Measurements from ENCODE around the gene ZNF418. TPM values are rescaled to one million over a fixed set of nuclear protein-coding genes. Genes with fewer than 3 reads are reported as not detected.
A peak's percentile ranks its signal among the peaks of the same experiment; 100 is the strongest.

ZNF418 gene
- total and polyA plus RNA-seq, 2 of the 13 experiments (the other 11 are each of a cell fraction or from before 2014, with no cell fraction given), result 0.07 to 0.27 TPM

GRCh38 chr19:57914531-57914930 lies 20.7 kb downstream of the ZNF418 start (continued):
- peak in 1 of 2 experiments; percentile 55; a peak in 1 of 4 replicates for TF ChIP-seq EP300 (IDR thresholded peaks at IDR 0.05; ENCODE audit: low read depth in 2 of 2, low read length in 2 of 2)
- no peak for TF ChIP-seq EP300 (CRISPR knock-in tag; IDR thresholded peaks at IDR 0.05; ENCODE audit: borderline replicate concordance)
- TF ChIP-seq SAP130 (CRISPR knock-in tag; IDR thresholded peaks at IDR 0.05; ENCODE audit: low read depth), result peak; percentile 40; the same call in 1 of the 2 replicates
- TF ChIP-seq, protein P1, sequence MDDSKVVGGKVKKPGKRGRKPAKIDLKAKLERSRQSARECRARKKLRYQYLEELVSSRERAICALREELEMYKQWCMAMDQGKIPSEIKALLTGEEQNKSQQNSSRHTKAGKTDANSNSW (CRISPR knock-in tag; IDR thresholded peaks at IDR 0.05; ENCODE audit: borderline replicate concordance), result no peak

DNA sequence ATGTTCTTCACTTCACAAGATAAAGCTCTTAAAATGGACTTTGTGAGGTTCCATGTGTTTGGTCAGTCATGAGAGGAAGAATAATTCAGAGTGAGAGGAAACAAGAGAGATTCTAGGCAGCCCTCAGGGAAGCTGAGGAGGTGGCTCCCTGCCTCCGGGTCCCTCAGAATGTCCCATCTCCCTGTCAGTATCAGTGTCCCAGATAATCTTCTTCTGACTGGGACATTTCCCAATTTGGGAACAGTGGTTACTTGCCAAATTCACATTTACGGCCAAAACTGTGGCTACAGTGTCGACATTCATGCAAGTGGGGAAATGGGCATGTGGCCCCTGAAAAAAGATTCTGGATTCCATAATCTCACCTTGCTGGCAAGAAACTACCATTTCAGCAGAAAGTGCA lies 27.8 kb downstream of the ZNF418 start:
- no peak for FAIRE-seq
- no peak overlapping the region for H2AFZ ChIP-seq (ENCODE audit: low read length)
- POLR2A ChIA-PET, result no interaction called here
- H3K4me3 ChIP-seq (replicated peaks in 1 of 3; ENCODE audit: insufficient read depth in 1 of 3, low read depth in 2 of 3, low read length in 3 of 3), result no peak overlapping the region
- H3K4me1 ChIP-seq (ENCODE audit: insufficient read depth, low read length), result peaks cover 12% of the 10 kb centered on the region
- in situ Hi-C loops (cut with HindIII; ENCODE audit: extremely low pct_ligation_motif_present, low pct_unique_long_range_greater_than_20kb), result no loop called here
- no peak for DNase-seq (ENCODE audit: low spot score)
- ATAC-seq, result no peak
- H3K36me3 ChIP-seq (replicated peaks in 1 of 2; ENCODE audit: control insufficient read depth in 1 of 2, insufficient read depth in 2 of 2, low read length in 2 of 2), result peaks cover 3 to 21% of the 10 kb centered on the region in 2 experiments; a peak in 4 of 5 replicates
- H3K9me3 ChIP-seq (ENCODE audit: low read length), result no peaks in the 10 kb centered on the region
- WGBS (ENCODE audit: low lambda C conversion rate), result 89% methylated on average over 3 of the region's 3 CpGs
- no peak overlapping the region for H3K27ac ChIP-seq (ENCODE audit: extremely low read length, insufficient read depth, low read length)
- no peak overlapping the region for H3K4me2 ChIP-seq (ENCODE audit: low read depth, low read length)
- intact Hi-C loops (cut with micrococcal nuclease; ENCODE audit: unreplicated experiment), result no loop called here
- BruUV-seq (replicated peaks), result no TSS peak
- no peak overlapping the region for H3K9ac ChIP-seq (ENCODE audit: insufficient read depth, low read depth, low read length)
- no peaks in the 10 kb centered on the region for H4K20me1 ChIP-seq (ENCODE audit: insufficient read depth, low read length)
- CTCF ChIA-PET (ENCODE audit: low intra/inter-chr PET ratio, low total read pairs), result no interaction called here
- no peaks in the 10 kb centered on the region for H3K79me2 ChIP-seq (ENCODE audit: insufficient read depth, low read length)
- no peaks in the 10 kb centered on the region for H3K27me3 ChIP-seq (ENCODE audit: control insufficient read depth in 1 of 2, insufficient read depth in 2 of 2, low read length in 2 of 2)
- TF ChIP-seq, protein P2, sequence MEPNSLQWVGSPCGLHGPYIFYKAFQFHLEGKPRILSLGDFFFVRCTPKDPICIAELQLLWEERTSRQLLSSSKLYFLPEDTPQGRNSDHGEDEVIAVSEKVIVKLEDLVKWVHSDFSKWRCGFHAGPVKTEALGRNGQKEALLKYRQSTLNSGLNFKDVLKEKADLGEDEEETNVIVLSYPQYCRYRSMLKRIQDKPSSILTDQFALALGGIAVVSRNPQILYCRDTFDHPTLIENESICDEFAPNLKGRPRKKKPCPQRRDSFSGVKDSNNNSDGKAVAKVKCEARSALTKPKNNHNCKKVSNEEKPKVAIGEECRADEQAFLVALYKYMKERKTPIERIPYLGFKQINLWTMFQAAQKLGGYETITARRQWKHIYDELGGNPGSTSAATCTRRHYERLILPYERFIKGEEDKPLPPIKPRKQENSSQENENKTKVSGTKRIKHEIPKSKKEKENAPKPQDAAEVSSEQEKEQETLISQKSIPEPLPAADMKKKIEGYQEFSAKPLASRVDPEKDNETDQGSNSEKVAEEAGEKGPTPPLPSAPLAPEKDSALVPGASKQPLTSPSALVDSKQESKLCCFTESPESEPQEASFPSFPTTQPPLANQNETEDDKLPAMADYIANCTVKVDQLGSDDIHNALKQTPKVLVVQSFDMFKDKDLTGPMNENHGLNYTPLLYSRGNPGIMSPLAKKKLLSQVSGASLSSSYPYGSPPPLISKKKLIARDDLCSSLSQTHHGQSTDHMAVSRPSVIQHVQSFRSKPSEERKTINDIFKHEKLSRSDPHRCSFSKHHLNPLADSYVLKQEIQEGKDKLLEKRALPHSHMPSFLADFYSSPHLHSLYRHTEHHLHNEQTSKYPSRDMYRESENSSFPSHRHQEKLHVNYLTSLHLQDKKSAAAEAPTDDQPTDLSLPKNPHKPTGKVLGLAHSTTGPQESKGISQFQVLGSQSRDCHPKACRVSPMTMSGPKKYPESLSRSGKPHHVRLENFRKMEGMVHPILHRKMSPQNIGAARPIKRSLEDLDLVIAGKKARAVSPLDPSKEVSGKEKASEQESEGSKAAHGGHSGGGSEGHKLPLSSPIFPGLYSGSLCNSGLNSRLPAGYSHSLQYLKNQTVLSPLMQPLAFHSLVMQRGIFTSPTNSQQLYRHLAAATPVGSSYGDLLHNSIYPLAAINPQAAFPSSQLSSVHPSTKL (CRISPR knock-in tag; IDR thresholded peaks at IDR 0.05), result no peak
- TF ChIP-seq FOXJ3 (CRISPR knock-in tag; IDR thresholded peaks at IDR 0.05; ENCODE audit: borderline replicate concordance) (no peak), SP1 (IDR thresholded peaks at IDR 0.05) (no peak), SP1 (CRISPR knock-in tag; IDR thresholded peaks at IDR 0.05) (no peak), ZNF256 (CRISPR knock-in tag; conservative IDR thresholded peaks at IDR 0.05) (no peak), JUND (CRISPR knock-in tag; IDR thresholded peaks at IDR 0.05) (no peak), ZMAT5 (CRISPR knock-in tag; IDR thresholded peaks at IDR 0.05; ENCODE audit: borderline replicate concordance, low read depth) (no peak), KMT2B (CRISPR knock-in tag; IDR thresholded peaks at IDR 0.05) (no peak), PLSCR1 (CRISPR knock-in tag; IDR thresholded peaks at IDR 0.05; ENCODE audit: borderline replicate concordance) (no peak)
- TF ChIP-seq, protein P3, sequence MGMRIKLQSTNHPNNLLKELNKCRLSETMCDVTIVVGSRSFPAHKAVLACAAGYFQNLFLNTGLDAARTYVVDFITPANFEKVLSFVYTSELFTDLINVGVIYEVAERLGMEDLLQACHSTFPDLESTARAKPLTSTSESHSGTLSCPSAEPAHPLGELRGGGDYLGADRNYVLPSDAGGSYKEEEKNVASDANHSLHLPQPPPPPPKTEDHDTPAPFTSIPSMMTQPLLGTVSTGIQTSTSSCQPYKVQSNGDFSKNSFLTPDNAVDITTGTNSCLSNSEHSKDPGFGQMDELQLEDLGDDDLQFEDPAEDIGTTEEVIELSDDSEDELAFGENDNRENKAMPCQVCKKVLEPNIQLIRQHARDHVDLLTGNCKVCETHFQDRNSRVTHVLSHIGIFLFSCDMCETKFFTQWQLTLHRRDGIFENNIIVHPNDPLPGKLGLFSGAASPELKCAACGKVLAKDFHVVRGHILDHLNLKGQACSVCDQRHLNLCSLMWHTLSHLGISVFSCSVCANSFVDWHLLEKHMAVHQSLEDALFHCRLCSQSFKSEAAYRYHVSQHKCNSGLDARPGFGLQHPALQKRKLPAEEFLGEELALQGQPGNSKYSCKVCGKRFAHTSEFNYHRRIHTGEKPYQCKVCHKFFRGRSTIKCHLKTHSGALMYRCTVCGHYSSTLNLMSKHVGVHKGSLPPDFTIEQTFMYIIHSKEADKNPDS (CRISPR knock-in tag; IDR thresholded peaks at IDR 0.05), result no peak
- TF ChIP-seq, protein P4, sequence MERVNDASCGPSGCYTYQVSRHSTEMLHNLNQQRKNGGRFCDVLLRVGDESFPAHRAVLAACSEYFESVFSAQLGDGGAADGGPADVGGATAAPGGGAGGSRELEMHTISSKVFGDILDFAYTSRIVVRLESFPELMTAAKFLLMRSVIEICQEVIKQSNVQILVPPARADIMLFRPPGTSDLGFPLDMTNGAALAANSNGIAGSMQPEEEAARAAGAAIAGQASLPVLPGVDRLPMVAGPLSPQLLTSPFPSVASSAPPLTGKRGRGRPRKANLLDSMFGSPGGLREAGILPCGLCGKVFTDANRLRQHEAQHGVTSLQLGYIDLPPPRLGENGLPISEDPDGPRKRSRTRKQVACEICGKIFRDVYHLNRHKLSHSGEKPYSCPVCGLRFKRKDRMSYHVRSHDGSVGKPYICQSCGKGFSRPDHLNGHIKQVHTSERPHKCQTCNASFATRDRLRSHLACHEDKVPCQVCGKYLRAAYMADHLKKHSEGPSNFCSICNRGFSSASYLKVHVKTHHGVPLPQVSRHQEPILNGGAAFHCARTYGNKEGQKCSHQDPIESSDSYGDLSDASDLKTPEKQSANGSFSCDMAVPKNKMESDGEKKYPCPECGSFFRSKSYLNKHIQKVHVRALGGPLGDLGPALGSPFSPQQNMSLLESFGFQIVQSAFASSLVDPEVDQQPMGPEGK (CRISPR knock-in tag; IDR thresholded peaks at IDR 0.05), result no peak

All from HepG2 (cell line).